K562 (cell line): Measurements from ENCODE around the gene ADARB2. TPM values are rescaled to one million over a fixed set of nuclear protein-coding genes. Genes with fewer than 3 reads are reported as not detected.

ENCODE experiments used
- ATAC-seq: fragments of 200-7000 bp; cut with Tn5 transposase; 3 replicates; pipeline ENCODE4 v1.9.1; 2020; ENCODE audit warnings: moderate library complexity
- BruUV-seq: library from RNA; stranded (reverse); fragments of 400-500 nt; replicated peaks from 2 replicates; lab custom pipeline; 2021; lab: Mats Ljungman, UMichigan
- CTCF ChIA-PET: fragments of 300-600 bp; formaldehyde crosslinking; extraction: SDS; loops from one replicate; lab custom pipeline; 2021; ENCODE audit warnings: low intra/inter-chr PET ratio; lab: Yijun Ruan, JAX
- POLR2A ChIA-PET: fragments of 300-600, 350-650 bp; sonication (Branson Sonifier 250); formaldehyde crosslinking; extraction: SDS; loops from one replicate; lab custom pipeline; 2021; ENCODE audit warnings: antibody characterized with exemption, inconsistent platforms; lab: Yijun Ruan, JAX
- DNase-seq, 4 experiments: peaks; one replicate each; pipeline versions ENCODE4 v3.0.0 to v3.0.0-alpha.2; 2011 to 2018; ENCODE audit warnings: low spot score in 3 of 4, mixed read lengths in 3 of 4; ENCODE audit errors: extremely low read depth in 1 of 4
- FAIRE-seq: peaks from 2 replicates; lab custom pipeline; 2011; peaks lifted over from hg19 to GRCh38; lab: Jason Lieb, UNC
- H2AFZ ChIP-seq: 2 replicates; pipeline ENCODE4 v1.6.0; 2011; ENCODE audit warnings: low read depth, low read length, control low read depth, inconsistent platforms
- H3K27ac ChIP-seq: fragments of 200-600 bp; 3 replicates; pipeline ENCODE4 v1.8.0; 2011; ENCODE audit warnings: low read depth, mild to moderate bottlenecking, control low read depth, inconsistent platforms, low read length, moderate library complexity, mixed read lengths; ENCODE audit errors: extremely low read depth
- H3K27me3 ChIP-seq, 2 experiments: fragments of 300-600 bp in 1 of 2; 2 replicates in 1 of 2; 3 replicates in 1 of 2; pipeline versions ENCODE4 v1.6.0 to v1.8.0; 2011; ENCODE audit warnings: inconsistent platforms in 2 of 2, low read length in 2 of 2, mild to moderate bottlenecking in 1 of 2, mixed read lengths in 1 of 2, moderate library complexity in 1 of 2; ENCODE audit not compliant: control insufficient read depth in 2 of 2, insufficient read depth in 2 of 2
- H3K36me3 ChIP-seq: fragments of 300-600 bp; 3 replicates; pipeline ENCODE4 v1.8.0; 2011; ENCODE audit warnings: mild to moderate bottlenecking, low read length, inconsistent platforms; ENCODE audit not compliant: control insufficient read depth, insufficient read depth
- H3K4me1 ChIP-seq, 2 experiments: fragments of 200-600 bp in 1 of 2; replicated peaks in 1 of 2; 2 replicates in 1 of 2; 3 replicates in 1 of 2; pipeline versions ENCODE4 v1.5.1 to v1.8.0; 2011; ENCODE audit warnings: inconsistent platforms in 2 of 2, low read length in 2 of 2, mild to moderate bottlenecking in 1 of 2, mixed read lengths in 1 of 2, moderate library complexity in 1 of 2; ENCODE audit not compliant: control insufficient read depth in 2 of 2, insufficient read depth in 2 of 2
- H3K4me2 ChIP-seq: 2 replicates; pipeline ENCODE4 v1.6.1; 2011; ENCODE audit warnings: low read length, control low read depth, inconsistent platforms, mixed read lengths; ENCODE audit not compliant: insufficient read depth
- H3K4me3 ChIP-seq: fragments of 200-600 bp; sonication (generic), shearing (Covaris generic); 2 replicates; pipeline ENCODE4 v1.5.1; 2016; ENCODE audit warnings: control low read depth, inconsistent platforms
- H3K79me2 ChIP-seq: fragments of 200-600 bp; 3 replicates; pipeline ENCODE4 v1.8.0; 2011; ENCODE audit warnings: low read length, inconsistent platforms; ENCODE audit not compliant: control insufficient read depth, insufficient read depth
- H3K9ac ChIP-seq, 2 experiments: 2 replicates each; pipeline versions ENCODE4 v1.6.0 to v1.6.1; 2011; ENCODE audit warnings: low read depth in 2 of 2, low read length in 2 of 2, control low read depth in 1 of 2, inconsistent platforms in 1 of 2, mild to moderate bottlenecking in 1 of 2, mixed read lengths in 1 of 2; ENCODE audit not compliant: insufficient read depth in 1 of 2
- H3K9me1 ChIP-seq: one replicate; pipeline ENCODE4 v1.6.0; 2011; ENCODE audit warnings: inconsistent platforms, mild to moderate bottlenecking, low read length, moderate library complexity; ENCODE audit not compliant: control insufficient read depth, insufficient read depth
- H3K9me3 ChIP-seq: replicated peaks from 2 replicates; pipeline ENCODE4 v1.5.1; 2011; ENCODE audit warnings: low read depth, low read length, inconsistent platforms; ENCODE audit not compliant: control insufficient read depth, insufficient read depth
- H4K20me1 ChIP-seq: replicated peaks from 2 replicates; pipeline ENCODE4 v1.6.1; 2011; ENCODE audit warnings: low read length, inconsistent platforms, mixed read lengths; ENCODE audit not compliant: control insufficient read depth, insufficient read depth
- CBFB ChIP-seq: sonication (generic); formaldehyde crosslinking; IDR thresholded peaks from 2 replicates; pipeline ENCODE4 v1.4.0; 2020; ENCODE audit warnings: mild to moderate bottlenecking, missing genetic modification reagents
- HINFP ChIP-seq: fragments of 450-650 bp; conservative IDR thresholded peaks from 2 replicates; pipeline ENCODE4 v1.6.1; 2016; ENCODE audit warnings: missing genetic modification characterization, low read depth, mild to moderate bottlenecking, control low read depth, missing compliant biosample characterization
- PHF20 ChIP-seq: fragments of 450-650 bp; IDR thresholded peaks from 2 replicates; pipeline ENCODE4 v1.6.1; 2018; ENCODE audit not compliant: partially characterized antibody
- POU5F1 ChIP-seq: fragments of 150-350 bp; IDR thresholded peaks from 2 replicates; pipeline ENCODE4 v1.6.1; 2014; ENCODE audit warnings: borderline replicate concordance, low read length, low read depth, mild to moderate bottlenecking; ENCODE audit not compliant: partially characterized antibody
- RHOXF2B ChIP-seq: fragments of 250-450 bp; sonication (Bioruptor Pico); conservative IDR thresholded peaks from 2 replicates; pipeline ENCODE4 v1.5.1; 2021
- SMARCB1 ChIP-seq: IDR thresholded peaks from 2 replicates; pipeline ENCODE4 v1.6.1; 2011; ENCODE audit warnings: improper control_type of control experiment, low read depth; ENCODE audit not compliant: insufficient read length
- ZNF121 ChIP-seq: sonication (generic); formaldehyde crosslinking; conservative IDR thresholded peaks from 2 replicates; pipeline ENCODE4 v1.8.0; 2022; ENCODE audit warnings: missing genetic modification reagents
- ZNF133 ChIP-seq: fragments of 250-450 bp; sonication (Bioruptor Pico); IDR thresholded peaks from 2 replicates; pipeline ENCODE4 v1.4.0; 2020; ENCODE audit warnings: mild to moderate bottlenecking
- WGBS: fragments of 100-300 bp; shearing (Covaris generic); methylation state at CpG from one replicate; pipeline ENCODE4 v1.1.6; 2016; ENCODE audit warnings: low coverage, mixed read lengths; ENCODE audit not compliant: insufficient coverage; ENCODE audit errors: missing lambda C conversion rate; 5-methylcytosine and 5-hydroxymethylcytosine counted together
- in situ Hi-C: fragments of 300-500 bp; cut with MboI; formaldehyde crosslinking; loops from 4 replicates; pipeline ENCODE4 v1.15.0; 2018; ENCODE audit warnings: inconsistent platforms, mixed read lengths
- intact Hi-C: fragments of 100-400 bp; cut with micrococcal nuclease; formaldehyde crosslinking; loops from 2 replicates; pipeline ENCODE4 v1.14.2; 2022
- polyA plus RNA-seq, 8 experiments: library from polyadenylated mRNA; depleted of rRNA in 4 of 8; stranded (reverse) in 5 of 8; unstranded in 3 of 8; fragments of >200 nt; fragmentation: Nextera tagmentation in 2 of 8; fragmentation: Illumina TruSeq in 1 of 8; extraction: Ambion mirVana in 2 of 8; extraction: Trizol in 1 of 8; gene quantifications; 2 replicates each; pipeline versions ENCODE4 v1.2.1 to v1.2.3, GENCODE V29; 2011 to 2014; ENCODE audit warnings: inconsistent platforms in 1 of 8, missing spikeins in 1 of 8
- total RNA-seq, 7 experiments: library from RNA; depleted of rRNA in 6 of 7; stranded (reverse); fragments of >200 nt in 6 of 7; fragmentation: Illumina TruSeq in 2 of 7; extraction: Trizol in 2 of 7; gene quantifications; 2 replicates each; pipeline versions ENCODE4 v1.2.1 to v1.2.3, GENCODE V29; 2011 to 2021; ENCODE audit warnings: low replicate concordance in 1 of 7

Gene ADARB2
- total and polyA plus RNA-seq, 9 of the 15 experiments (the other 6 are each of a cell fraction or from before 2014, with no cell fraction given) = not detected

GRCh38 chr10:1532636-1533035 is 204.7 kb downstream of the ADARB2 start:
- intact Hi-C loops = no loop called here
- BruUV-seq = no TSS peak
- H4K20me1 ChIP-seq = peaks cover 5% of the 10 kb centered on the region; the same call in 1 of the 2 replicates

More at GRCh38 chr10:1532636-1533035, 204.7 kb downstream of the ADARB2 start:
- ChIA-PET CTCF (no interaction called here), POLR2A (no interaction called here)
- Histone ChIP-seq H3K9me3 (no peaks in the 10 kb centered on the region), H3K79me2 (no peaks in the 10 kb centered on the region), H3K9ac (no peak overlapping the region), H3K9me1 (no peaks in the 10 kb centered on the region), H3K4me2 (no peak overlapping the region), H3K27me3 (peaks cover 18 to 67% of the 10 kb centered on the region in 2 experiments; a peak in 4 of 5 replicates), H2AFZ (no peak overlapping the region), H3K27ac (no peak overlapping the region), H3K4me1 (no peaks in the 10 kb centered on the region), H3K4me3 (no peak overlapping the region), H3K36me3 (no peaks in the 10 kb centered on the region)
- in situ Hi-C loops = no loop called here
- DNase-seq (no peak), FAIRE-seq (no peak), ATAC-seq (no peak)
- TF ChIP-seq PHF20 (no peak), CBFB (CRISPR knock-in tag) (no peak), POU5F1 (no peak), ZNF121 (CRISPR knock-in tag) (no peak), RHOXF2B (CRISPR knock-in tag) (no peak), ZNF133 (no peak), HINFP (no peak), SMARCB1 (no peak)
- 0% methylated on average over 12 of the region's 14 CpGs for WGBS
